ENCODE data around the gene XXYLT1.

The XXYLT1 gene

GRCh38 chr3:195072916-195073564, 197.9 kb downstream of the XXYLT1 start:
- DNase-seq: no peak

GRCh38 chr3:195071916-195072820, 198.8 kb downstream of the XXYLT1 start:
- no peak for DNase-seq

GRCh38 chr3:195071011-195071728, 199.8 kb downstream of the XXYLT1 start:
- DNase-seq: no peak

GRCh38 chr3:195070336-195070735, 200.6 kb downstream of the XXYLT1 start:
- no peak for DNase-seq

GRCh38 chr3:195069501-195070251, 201.3 kb downstream of the XXYLT1 start:
- DNase-seq: no peak

GRCh38 chr3:195068084-195069080, 202.6 kb downstream of the XXYLT1 start:
- DNase-seq: no peak

GRCh38 chr3:195066441-195066841, 204.5 kb downstream of the XXYLT1 start:
- no peak for DNase-seq

GRCh38 chr3:195065864-195066185, 205.1 kb downstream of the XXYLT1 start:
- no peak for DNase-seq

GRCh38 chr3:195065142-195065863, 205.7 kb downstream of the XXYLT1 start:
- no peak for DNase-seq

- no peak for DNase-seq
Observed at GRCh38 chr3:195064300-195064931, 206.5 kb downstream of the XXYLT1 start.

GRCh38 chr3:195063581-195064193, 207.3 kb downstream of the XXYLT1 start:
- no peak for DNase-seq

- DNase-seq: no peak
Observed at GRCh38 chr3:195062866-195063540, 208.0 kb downstream of the XXYLT1 start.

GRCh38 chr3:195061756-195062655, 209.0 kb downstream of the XXYLT1 start:
- DNase-seq: no peak

- DNase-seq: no peak
Observed at GRCh38 chr3:195060531-195061291, 210.2 kb downstream of the XXYLT1 start.

GRCh38 chr3:195060217-195060481, 210.8 kb downstream of the XXYLT1 start:
- DNase-seq: no peak

GRCh38 chr3:195059471-195060216, 211.3 kb downstream of the XXYLT1 start:
- no peak for DNase-seq

- DNase-seq: no peak
Observed at GRCh38 chr3:195059006-195059350, 212.0 kb downstream of the XXYLT1 start.
